Activated CD4-positive, CD25-positive, alpha-beta regulatory T cell treated with anti-CD3 and anti-CD28 coated beads, Interleukin-2, amount 50 U/mL, for 24 hours (primary cell): ENCODE results near the gene TAF8.
"Not testable (repeated sequence)": the region's sequence is repeated elsewhere in the genome, so short reads cannot be mapped to it uniquely, and the experiment has no call there.

Source experiments
- ATAC-seq, 2 donors: fragments of 150-1000 bp; cut with Tn5 transposase; one replicate each; pipeline ENCODE4 v1.10.0; 2021; ENCODE audit warnings: mild to moderate bottlenecking in 1 of 2, moderate library complexity in 1 of 2

The TAF8 gene, protein sequence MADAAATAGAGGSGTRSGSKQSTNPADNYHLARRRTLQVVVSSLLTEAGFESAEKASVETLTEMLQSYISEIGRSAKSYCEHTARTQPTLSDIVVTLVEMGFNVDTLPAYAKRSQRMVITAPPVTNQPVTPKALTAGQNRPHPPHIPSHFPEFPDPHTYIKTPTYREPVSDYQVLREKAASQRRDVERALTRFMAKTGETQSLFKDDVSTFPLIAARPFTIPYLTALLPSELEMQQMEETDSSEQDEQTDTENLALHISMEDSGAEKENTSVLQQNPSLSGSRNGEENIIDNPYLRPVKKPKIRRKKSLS

DNA sequence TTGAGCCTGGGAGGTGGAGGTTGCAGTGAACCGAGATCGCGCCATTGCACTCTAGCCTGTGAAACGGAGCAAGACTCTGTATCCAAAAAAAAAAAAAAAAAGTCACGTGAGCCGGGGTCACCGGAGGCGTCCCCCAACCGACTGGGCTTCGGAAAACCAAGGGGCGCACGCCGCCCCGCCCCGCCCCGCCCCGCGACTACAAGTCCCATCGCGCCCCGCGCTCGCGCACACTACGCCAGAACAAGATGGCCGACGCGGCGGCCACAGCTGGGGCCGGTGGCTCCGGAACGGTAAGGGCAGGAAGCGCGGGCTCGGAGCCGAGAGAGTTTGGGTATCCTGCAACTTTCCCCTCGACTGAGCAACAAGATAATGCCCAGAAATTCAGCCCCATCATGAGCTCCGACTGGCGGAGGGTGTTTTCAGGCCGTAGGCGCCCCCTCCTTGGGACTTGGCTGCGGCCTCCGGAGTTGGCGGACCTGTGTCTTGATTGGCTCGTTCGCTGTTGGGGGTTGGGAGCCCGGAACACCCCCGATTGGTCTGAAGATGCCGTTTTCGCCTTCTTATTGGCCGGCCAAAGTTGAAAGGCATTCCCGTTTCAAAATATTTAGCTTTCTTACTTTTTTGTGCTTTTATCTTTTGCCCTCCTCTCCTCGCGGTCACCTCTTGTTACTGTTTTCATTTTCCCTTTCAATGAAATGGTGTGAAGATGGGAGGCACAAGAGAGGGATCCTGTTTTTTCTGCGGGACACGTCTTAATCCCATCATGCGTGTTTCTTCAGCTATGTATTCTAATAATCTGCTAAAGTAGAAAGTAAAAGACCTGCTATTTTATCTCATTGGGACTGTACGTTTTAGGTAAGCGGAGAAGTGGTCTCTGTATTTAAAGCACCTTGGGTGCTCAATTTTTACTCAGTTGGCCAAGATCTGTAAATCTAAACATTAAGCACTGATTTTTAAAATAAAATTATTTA is at the start of gene TAF8:
TAF8 (plus strand) TSS at position 228 of the 971 bp plus-strand sequence; CDS start at position 246, 18 bp downstream.
- ATAC-seq, result peak; percentile 84

DNA sequence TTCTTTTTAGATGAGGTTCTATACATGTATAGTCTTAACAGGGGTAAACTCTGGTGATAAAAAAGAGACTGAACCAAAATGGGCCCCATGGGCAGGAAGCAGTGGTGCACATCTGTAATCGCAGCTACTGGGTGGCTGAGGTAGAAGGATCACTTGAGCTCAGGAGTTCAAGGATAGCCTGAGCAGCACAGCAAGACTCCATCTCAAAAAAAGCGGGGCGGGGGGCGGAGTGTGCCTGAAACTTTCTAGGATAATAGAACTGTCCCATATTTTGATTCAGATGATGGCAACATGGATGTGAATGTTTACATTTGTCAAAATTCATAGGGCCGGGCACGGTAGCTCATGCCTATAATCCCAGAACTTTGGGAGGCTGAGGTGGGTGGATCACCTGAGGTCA is 48.8 kb upstream of the TAF8 start:
- no peak for ATAC-seq

DNA sequence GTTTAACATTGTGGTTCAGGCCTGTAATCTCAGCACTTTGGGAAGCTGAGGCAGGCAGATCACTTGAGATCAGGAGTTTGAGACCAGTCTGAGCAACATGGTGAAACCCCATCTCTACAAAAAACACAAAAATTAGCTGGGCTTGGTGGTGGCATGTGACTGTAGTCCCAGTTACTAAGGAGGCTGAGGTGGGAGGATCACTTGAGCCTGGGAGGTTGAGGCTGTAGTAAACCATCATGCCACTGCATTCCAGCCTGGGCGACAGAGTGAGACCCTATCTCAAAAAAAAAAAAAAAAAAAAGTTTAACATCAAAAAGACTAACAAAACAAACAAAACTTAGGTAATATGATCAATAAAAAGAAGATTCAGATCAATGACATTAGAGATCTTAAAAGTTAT is 46.7 kb upstream of the TAF8 start:
- not testable (repeated sequence) for ATAC-seq

DNA sequence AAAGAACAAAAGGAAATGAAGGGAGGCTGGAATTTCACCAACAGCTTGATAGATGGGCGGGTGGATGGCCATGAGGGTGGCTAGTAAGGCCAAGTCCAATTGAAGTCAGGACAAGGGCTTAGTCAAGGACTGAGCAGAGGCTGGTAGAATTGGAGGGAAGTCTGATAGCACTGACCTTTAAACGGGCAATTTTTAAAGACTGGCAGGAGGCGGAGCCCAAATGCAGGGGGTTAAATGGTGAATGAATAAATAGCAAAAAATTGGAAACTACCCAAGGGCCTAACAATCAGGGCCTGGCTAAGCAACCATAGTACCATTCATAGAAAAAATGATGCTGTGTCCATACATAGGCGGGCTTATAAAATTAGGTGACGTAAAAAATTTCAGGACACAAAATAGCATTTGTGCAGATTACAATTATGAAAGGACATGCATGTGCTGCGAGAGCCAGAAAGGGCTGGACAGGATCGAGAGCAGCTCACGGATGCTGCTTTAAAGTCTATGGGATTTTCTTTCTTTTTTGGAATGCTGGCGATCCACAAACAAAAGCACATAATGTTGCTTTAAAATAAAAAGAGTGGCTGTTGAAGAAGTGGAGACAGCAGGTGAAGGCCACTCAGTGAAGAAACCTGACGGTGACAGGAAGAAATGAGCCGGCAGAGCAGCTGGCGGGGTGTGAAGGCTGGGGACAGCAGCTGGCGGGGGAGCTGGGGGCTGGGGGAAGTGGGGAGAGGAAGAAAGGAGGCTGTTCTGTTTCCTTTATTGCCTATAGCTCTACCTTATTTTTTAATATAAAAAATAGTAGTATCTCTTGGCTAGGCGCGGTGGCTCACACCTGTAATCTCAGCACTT is 42.8 kb upstream of the TAF8 start:
- peak; percentile 57 to 63 for ATAC-seq

DNA sequence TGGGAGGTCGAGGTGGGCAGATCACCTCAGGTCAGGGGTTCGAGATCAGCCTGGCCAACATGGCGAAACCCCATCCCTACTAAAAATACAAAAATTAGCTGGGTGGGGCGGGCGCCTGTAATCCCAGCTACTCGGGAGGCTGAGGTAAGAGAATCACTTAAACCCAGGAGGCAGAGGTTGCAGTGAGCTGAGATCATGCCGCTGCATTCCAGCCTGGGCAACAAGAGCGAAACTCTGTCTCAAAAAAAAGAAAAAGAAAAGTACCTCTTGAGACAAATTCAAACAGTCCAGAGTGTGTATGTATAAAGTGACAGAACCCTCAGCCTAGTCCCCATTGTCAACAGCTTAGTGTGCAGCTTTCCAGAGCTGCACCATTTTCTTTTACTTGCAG is 42.2 kb upstream of the TAF8 start:
- not testable (repeated sequence) for ATAC-seq

DNA sequence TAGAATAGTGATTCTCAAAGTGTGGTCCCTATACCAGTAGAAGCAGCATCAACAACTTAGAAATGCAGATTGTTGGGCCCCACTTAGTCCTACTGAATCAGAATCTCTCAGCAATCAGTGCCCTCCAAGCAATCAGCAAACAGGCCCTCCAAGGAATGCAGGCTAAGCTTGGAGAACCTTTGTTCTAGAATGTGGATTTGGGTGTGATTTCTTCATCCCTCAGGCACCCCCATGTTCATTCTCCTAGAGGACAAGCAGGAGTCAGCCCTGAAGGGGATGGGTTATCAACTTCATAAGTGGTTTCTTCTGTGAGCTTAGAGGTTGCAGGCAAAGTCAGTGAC is 40.5 kb upstream of the TAF8 start:
- peak; percentile 7 to 8 for ATAC-seq

DNA sequence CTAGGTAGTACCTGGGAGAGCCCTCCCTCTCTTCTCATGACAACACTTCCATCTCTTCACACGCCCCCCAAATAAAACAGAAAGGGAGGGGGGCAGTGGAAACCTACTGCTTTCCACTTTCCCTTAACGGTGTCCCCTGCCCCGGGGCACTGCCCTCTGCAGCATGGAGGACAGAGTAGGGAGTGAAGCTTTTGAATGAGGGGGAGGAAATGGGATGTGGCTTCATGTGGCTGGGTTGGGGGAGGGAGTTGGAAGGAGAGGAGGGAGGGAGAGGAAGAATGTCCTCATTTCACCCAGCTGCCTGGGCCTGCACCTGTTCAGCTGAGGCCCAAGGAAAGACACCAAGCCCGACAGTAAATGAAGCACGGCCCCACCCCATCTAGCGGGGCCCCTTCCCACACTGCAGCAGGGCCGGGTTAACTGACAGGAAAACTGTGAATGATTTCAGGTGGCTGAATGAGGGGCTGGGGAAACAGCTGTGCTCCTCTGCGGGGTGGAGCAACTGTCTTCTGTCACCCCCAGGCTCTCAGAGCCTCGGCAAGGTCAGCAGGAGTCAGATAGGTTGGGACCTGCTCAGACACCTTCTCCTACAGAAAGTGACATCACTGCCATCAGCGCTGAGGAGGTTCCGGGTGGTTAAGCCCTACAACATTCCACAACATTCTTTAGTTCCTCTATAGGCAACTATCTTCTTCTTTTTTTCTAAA is 40.0 kb upstream of the TAF8 start:
- peak; percentile 15 to 33 for ATAC-seq

DNA sequence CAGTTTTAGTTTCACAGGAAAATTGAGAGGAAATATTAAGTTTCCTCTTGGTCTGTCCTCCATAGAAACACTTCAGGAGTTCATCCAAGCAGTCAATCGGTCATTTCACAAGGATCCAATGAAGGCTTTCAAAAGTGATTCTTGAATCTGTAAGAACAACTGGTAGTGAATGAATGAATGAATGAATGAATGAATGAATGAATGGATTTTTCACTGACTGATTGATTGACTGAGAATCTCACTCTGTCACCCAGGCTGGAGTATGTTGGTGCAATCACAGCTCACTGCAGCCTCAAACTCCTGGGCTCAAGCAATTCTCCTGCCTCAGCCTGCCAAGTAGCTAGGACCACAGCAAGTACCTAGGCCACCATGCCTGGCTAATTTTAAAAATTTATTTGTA is 39.4 kb upstream of the TAF8 start:
- no peak for ATAC-seq

DNA sequence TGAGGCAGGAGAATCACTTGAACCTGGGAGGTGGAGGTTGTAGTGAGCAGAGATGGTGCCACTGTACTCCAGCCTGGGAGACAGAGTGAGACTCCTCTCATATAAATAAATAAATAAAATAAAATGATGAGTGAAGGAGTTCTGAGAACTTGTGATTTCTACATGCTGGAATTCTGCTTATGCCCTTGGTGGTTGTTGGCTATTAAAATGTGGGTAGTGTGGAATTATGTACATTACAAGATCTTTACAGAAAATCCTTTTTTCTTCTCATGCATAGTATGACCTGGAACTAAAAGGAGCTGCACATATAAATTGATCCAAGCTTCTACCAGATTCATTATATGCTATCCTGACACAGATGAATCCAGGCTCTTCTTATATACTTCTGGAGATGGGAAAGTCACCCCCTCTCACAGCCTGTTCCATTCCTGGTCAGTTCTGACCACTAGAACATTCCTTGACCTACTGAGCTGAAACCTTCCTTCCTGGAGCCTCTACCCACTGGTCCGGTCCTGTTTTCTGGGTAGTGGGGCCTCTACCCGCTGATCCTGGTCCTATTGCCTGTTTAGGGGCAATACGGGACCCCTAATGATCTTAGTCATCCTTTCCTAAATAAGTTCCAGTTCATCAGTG is 37.7 kb upstream of the TAF8 start:
- ATAC-seq, result no peak

DNA sequence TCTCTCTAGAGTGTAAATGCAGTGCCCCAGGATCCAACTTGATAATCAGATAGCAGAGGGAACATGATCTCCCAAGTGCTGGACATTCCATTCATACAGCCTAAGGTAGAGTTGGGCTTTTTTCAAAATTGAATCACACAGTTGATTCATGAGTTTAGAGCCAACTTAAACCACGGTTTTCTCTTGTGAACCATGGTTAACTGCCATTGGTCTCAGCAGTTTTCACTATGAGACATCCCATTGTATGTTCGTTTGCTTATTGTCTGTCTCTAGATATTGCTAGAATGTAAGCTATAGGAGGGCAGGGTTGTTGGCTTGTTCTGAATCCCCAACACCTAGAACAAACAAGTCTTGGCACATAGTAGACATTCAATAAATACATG is 37.2 kb upstream of the TAF8 start:
- peak; percentile 42 to 66 for ATAC-seq

DNA sequence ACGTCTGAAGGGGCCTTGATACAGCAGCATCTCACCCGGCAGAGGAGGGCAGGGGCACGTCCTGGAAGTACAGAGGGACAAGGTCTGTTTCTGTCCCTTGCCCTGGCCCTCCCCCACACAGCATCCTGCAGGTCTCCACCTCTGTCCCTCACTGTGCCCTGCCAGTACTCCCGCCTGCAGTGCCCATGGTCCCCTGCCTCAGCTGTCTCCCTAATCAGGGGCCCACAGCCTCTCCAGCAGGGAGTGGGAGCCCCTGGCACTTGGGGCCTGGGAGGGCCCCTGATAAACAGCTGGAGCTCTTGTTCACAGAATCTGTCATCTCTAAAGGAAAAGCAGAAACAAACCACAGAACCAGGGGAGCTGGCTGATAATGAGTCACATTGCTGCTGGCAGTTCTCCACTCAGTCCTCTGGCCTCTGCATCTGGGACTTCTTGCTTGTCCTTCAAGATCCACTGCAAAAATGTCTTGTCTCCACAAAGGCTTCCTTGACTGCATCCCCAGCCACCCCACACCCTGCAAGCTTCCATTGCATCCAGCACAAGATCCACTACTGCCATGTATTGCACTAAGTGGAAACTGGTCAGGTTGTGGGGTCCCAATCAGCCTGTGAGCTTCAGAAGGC is 33.2 kb upstream of the TAF8 start:
- peak; percentile 58 for ATAC-seq

DNA sequence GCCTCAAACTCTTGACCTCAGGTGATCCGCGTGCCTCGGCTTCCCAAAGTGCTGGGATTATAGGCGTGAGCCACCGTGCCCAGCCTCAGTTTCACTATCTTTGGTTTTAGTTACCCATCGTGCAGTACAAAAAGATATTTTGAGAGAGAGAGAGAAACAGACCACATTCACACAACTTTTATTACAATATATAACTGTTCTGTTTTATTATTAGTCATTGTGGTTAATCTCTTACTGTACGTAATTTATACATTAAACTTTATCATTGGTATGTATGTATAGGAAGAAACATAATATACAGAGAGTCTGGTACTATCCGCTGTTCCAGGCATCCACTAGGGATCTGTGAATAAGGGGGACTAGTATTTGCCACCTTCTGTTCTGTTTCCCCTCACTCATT is 29.4 kb upstream of the TAF8 start:
- ATAC-seq, result peak; percentile 51 to 55

DNA sequence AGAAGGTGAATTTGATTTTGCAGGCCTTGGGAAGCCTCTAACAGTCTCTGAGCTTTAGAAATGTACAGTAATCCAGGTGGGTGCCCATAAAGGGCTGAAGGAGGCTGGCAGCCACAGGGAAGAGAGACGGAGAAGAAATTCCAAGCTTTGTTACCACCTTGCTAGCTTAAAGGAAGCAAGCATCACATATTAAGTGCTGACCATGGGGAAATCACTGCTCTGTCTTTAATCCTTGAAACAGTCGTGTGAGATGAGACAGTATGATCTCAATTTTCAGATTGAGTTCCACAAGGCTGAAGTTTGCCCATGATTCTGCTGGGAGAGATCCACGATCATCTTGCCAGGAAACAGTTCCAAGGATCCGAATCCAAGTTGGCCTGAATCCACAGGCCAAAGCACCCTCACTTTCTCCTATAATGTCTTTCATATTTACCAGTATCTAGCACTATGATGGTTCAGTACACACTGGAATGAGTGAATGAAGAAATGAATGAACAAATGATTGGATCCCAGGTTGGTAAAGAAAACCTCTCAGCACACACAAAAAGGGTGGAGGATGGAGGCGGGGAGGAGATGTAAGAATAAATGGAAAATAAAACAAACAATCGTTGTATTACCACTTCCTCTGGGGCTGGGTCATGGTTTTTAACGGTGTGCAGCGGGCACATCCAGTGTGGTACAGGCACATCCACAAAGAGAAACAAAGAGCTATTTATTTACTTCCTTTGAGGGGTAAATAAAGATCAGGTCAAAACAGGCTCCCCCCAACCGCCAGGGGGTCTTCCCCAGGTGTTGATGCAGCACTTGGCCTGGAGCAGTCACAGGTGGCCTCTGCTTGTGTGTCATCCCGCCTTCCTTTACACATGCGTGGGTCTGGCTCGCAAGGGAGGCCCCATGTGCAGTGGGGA is 28.2 kb upstream of the TAF8 start:
- peak; percentile 78 to 82 for ATAC-seq

DNA sequence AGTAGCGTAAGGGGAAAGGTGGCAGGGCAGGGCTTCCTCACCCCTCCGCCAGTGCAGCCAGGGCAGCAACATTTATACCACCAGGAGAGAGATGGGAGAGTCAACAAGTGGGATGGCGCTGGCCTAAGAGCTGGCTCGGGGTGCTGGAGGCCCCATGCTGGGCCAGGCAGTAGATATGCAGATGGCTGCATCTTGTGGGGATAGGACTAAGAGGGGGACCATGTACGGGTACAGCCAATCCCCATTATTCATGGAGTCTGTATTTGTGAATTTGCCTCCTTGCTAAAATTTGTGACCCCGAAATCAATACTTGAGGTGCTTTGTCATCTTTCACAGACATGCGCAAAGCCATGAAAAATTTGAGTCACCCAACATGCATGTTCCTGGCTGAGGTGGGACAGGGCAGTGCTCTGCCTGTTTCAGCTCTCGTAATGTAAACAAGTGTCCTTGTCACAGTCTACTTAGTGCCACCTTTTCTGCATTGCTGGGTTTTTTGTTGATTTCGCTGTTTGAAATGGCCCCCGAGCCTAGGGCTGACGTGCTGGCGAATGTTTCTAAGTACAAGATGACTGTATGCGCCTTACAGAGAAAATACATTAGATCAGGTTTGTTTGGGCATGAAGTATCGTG is 27.5 kb upstream of the TAF8 start:
- ATAC-seq, result peak; percentile 38 to 46

DNA sequence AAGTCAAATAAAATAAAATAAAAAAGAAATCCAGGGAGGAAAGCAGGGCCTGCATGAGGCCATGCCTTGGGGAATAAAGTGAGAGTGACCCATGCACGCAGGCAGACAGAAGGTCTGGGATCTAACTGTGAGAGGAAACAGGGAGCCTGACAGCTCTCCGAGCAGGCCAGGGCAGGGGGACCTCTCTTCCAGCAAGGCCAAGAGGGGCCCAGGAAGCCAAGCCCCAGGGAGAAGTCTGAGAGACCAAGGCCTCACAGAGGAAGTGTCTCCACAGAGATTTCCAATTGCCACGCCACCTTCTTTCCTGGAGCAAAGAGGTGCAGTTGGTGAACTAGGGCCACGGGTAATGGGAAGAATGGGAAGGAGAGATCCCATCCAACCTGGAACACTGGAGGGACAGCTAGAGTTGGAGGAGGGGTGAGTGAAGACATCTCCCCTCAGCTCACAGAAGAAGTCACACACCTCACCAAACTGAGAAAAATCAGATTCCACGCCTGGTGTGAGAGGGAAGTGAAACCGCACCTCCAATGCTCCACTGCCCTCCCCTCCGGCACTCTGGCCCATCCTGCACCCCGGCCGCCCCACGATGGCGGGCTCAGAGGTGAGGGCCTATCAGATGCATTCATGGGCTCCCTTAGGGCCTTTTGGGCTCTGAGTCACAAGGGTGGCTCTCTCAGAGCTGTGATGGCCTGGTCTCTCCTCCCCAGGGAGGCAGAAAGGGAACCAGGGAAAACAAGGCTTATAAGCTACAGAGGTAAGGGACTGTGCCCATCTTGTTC is 25.1 kb upstream of the TAF8 start:
- ATAC-seq, result peak in 1 of 2 donors; percentile 18

DNA sequence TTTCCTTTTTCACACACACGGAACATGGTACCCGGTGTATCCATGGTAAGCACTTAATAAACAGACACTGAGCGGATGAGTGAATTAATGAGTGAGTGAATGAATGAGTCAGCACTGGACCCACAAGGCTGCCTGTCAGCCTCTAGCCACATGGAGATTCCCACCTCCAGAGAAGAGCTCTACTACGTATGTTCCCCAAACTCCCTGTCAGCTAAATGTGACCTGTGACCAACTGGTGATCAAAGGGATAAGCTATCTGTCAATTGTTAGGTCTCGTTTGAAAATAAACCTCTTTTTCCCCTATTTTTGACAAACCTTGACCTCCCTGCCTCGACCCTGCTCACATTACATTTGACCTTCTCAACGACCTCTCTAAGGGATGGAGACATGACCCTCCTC is 24.5 kb upstream of the TAF8 start:
- ATAC-seq, result no peak

DNA sequence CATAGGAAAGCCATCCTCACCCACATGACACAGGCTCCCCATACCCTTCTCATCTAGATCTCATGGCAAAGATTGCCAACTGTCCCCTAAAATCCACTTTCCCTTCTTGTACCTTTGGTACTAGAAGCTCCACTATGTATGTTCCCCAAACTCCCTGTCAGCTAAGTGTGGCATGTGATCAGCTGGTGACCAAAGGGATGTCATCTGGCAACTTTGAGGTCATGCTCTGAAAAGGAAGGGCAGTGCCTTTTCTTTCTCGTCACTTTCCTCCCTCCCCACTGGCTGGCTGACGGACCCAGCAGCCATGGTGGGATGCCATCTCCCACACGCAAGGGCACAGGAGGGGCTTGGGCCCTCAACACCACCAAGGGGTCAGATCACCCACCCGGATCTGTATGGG is 23.8 kb upstream of the TAF8 start:
- ATAC-seq, result no peak

DNA sequence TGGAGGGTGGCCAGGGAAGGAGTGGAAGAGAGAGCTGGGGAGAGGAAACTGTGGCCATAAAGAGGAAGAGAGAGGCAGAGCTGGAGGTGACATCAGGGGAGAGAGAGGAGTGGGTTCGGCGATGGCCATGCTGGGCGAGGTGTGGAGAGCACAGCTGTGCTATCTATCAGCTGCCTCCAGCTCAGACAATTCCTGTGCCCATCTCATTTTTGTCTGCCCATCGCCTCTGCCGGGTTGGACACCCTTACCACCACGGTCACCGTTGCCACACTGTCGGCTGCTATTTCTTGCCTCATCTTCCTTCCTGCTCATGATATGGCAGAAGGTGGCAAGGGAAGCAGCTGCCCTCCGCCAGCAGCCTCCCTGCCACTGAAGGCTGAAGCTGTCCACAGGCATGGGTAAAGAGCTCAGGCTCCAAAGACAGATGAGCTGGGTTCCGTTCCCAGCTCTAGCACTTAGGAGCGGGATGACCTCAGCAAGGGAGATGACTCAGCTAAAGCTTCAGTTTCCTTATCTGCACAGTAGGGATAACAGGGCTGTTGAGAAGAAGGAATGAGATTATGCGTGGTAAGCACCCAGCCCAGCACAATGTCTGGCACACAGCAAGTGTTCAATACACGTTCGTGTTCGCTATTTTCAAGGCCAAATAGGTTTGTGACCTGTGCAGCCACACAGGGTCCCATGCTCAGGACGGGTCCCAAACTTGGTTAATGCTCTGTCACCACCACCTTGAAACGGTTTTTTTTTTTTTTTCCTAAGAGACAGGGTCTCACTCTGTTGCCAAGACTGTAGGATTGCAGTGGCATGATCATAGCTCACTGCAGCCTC is 21.9 kb upstream of the TAF8 start:
- ATAC-seq, result peak; percentile 25 to 39
